ENCODE results near the gene SBF2.

Gene SBF2

GRCh38 chr11:9736365-9736764 lies 557.7 kb downstream of the SBF2 start:
- Histone ChIP-seq H3K36me3 (ENCODE audit: control insufficient read depth, low read length) (peaks cover 96% of the 10 kb centered on the region), H3K27me3 (ENCODE audit: control insufficient read depth, low read length) (no peaks in the 10 kb centered on the region), H3F3A (ENCODE audit: control insufficient read depth, insufficient read depth) (peaks cover 92% of the 10 kb centered on the region), H3K27ac (ENCODE audit: low read depth, low read length) (peak overlapping the region; percentile 85), H3K9me2 (replicated peaks; ENCODE audit: control insufficient read depth, low read length) (no peaks in the 10 kb centered on the region), H3K4me3 (ENCODE audit: low read length) (peak overlapping the region; percentile 51), H3K4me1 (ENCODE audit: control insufficient read depth, low read length) (peaks cover 98% of the 10 kb centered on the region), H3K79me2 (ENCODE audit: control insufficient read depth, low read length) (peaks cover 93% of the 10 kb centered on the region), H3K4me2 (ENCODE audit: low read length) (peak overlapping the region; percentile 63), H3K9me3 (ENCODE audit: control insufficient read depth, insufficient read depth, low read length) (no peaks in the 10 kb centered on the region), H4K20me1 (ENCODE audit: control insufficient read depth, insufficient read depth, low read depth, low read length) (peaks cover 2% of the 10 kb centered on the region; the same call in 1 of the 2 replicates)
- TF ChIP-seq EZH2phosphoT487 (IDR thresholded peaks at IDR 0.05; ENCODE audit: borderline replicate concordance, low read length) = no peak
- TF ChIP-seq, protein P1, sequence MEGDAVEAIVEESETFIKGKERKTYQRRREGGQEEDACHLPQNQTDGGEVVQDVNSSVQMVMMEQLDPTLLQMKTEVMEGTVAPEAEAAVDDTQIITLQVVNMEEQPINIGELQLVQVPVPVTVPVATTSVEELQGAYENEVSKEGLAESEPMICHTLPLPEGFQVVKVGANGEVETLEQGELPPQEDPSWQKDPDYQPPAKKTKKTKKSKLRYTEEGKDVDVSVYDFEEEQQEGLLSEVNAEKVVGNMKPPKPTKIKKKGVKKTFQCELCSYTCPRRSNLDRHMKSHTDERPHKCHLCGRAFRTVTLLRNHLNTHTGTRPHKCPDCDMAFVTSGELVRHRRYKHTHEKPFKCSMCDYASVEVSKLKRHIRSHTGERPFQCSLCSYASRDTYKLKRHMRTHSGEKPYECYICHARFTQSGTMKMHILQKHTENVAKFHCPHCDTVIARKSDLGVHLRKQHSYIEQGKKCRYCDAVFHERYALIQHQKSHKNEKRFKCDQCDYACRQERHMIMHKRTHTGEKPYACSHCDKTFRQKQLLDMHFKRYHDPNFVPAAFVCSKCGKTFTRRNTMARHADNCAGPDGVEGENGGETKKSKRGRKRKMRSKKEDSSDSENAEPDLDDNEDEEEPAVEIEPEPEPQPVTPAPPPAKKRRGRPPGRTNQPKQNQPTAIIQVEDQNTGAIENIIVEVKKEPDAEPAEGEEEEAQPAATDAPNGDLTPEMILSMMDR (IDR thresholded peaks at IDR 0.05; ENCODE audit: low read depth, low read length, poor library complexity, severe bottlenecking) = no peak

DNA sequence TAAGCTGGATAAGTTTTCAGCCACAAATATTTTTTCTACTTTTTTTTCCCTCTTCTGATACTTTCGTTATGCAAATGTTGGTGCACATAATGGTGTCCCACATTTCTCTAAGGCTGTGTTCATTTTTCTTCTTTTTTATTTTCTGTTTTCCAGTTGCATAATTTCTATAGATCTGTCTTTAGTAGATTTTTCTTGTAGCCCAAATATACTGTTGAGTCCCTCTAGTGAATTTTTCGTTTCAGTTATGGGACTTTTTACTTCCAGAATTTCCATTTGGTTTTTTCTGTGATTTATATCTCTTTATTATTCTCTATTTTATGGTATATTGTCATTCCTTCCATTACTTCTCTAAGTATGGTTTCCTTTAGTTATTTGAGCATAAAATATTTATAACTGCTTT lies 558.1 kb downstream of the SBF2 start:
- Histone ChIP-seq H3K36me3 (ENCODE audit: control insufficient read depth, low read length) (peaks cover 97% of the 10 kb centered on the region), H3K9me2 (replicated peaks; ENCODE audit: control insufficient read depth, low read length) (no peaks in the 10 kb centered on the region), H3K79me2 (ENCODE audit: control insufficient read depth, low read length) (peaks cover 94% of the 10 kb centered on the region), H3K9me3 (ENCODE audit: control insufficient read depth, insufficient read depth, low read length) (no peaks in the 10 kb centered on the region), H3K27me3 (ENCODE audit: control insufficient read depth, low read length) (no peaks in the 10 kb centered on the region), H3K4me1 (ENCODE audit: control insufficient read depth, low read length) (peaks cover 100% of the 10 kb centered on the region), H3K27ac (ENCODE audit: low read depth, low read length) (peak overlapping the region; percentile 85), H3F3A (ENCODE audit: control insufficient read depth, insufficient read depth) (peaks cover 92% of the 10 kb centered on the region), H4K20me1 (ENCODE audit: control insufficient read depth, insufficient read depth, low read depth, low read length) (peaks cover 2% of the 10 kb centered on the region; the same call in 1 of the 2 replicates), H3K4me2 (ENCODE audit: low read length) (peak overlapping the region; percentile 63), H3K4me3 (ENCODE audit: low read length) (peak overlapping the region; percentile 51)
- TF ChIP-seq, protein P1 (IDR thresholded peaks at IDR 0.05; ENCODE audit: low read depth, low read length, poor library complexity, severe bottlenecking) = no peak
- TF ChIP-seq EZH2phosphoT487 (IDR thresholded peaks at IDR 0.05; ENCODE audit: borderline replicate concordance, low read length) = no peak

DNA sequence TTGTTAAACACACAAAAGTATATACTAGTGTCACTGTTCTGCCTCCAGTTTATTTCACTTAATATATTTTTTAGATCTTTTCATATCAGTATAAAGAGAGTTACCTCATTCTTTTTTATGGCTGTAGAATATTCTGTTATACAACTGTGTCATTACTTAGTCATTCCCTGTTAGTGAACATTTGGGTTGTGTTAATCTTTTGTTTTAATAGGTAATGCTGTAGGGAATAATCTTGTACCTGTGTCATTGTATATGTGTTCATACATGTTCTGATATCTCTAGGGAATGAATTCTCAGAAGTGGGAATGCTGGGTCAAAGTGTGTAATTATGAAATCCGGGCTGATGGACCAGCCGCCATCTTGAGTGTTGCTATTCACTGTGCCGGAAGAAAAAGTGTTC lies 558.8 kb downstream of the SBF2 start:
- H3K27me3 ChIP-seq (ENCODE audit: control insufficient read depth, low read length) = no peaks in the 10 kb centered on the region
- H3K9me2 ChIP-seq (replicated peaks; ENCODE audit: control insufficient read depth, low read length) = no peaks in the 10 kb centered on the region
- no peaks in the 10 kb centered on the region for H3K9me3 ChIP-seq (ENCODE audit: control insufficient read depth, insufficient read depth, low read length)
- peaks cover 2% of the 10 kb centered on the region; the same call in 1 of the 2 replicates for H4K20me1 ChIP-seq (ENCODE audit: control insufficient read depth, insufficient read depth, low read depth, low read length)
- peaks cover 94% of the 10 kb centered on the region for H3K79me2 ChIP-seq (ENCODE audit: control insufficient read depth, low read length)
- peaks cover 97% of the 10 kb centered on the region for H3K36me3 ChIP-seq (ENCODE audit: control insufficient read depth, low read length)
- peaks cover 100% of the 10 kb centered on the region for H3K4me1 ChIP-seq (ENCODE audit: control insufficient read depth, low read length)
- H3F3A ChIP-seq (ENCODE audit: control insufficient read depth, insufficient read depth) = peaks cover 85% of the 10 kb centered on the region
- H3K4me2 ChIP-seq (ENCODE audit: low read length) = peak overlapping the region; percentile 63
- no peak for TF ChIP-seq EZH2phosphoT487 (IDR thresholded peaks at IDR 0.05; ENCODE audit: borderline replicate concordance, low read length)
- TF ChIP-seq, protein P1 (IDR thresholded peaks at IDR 0.05; ENCODE audit: low read depth, low read length, poor library complexity, severe bottlenecking) = no peak
- peak overlapping the region; percentile 51 for H3K4me3 ChIP-seq (ENCODE audit: low read length)
- peak overlapping the region; percentile 85 for H3K27ac ChIP-seq (ENCODE audit: low read depth, low read length)
